Cardiac muscle cell (in vitro differentiated cells and primary cell): Measurements from ENCODE around the gene NPPB. TPM values are rescaled to one million over a fixed set of nuclear protein-coding genes. Genes with fewer than 3 reads are reported as not detected.
A peak's percentile ranks its signal among the peaks of the same experiment; 100 is the strongest.

Experiments
- DNase-seq, 2 donors: peaks; one replicate each; pipeline versions ENCODE4 v3.0.0 to v3.0.0-alpha.2; 2010 to 2017; ENCODE audit warnings: low read depth in 1 of 2, low spot score in 1 of 2
- H3K27ac ChIP-seq: fragments of 200-600 bp; sonication (generic); 2 replicates; pipeline ENCODE4 v1.5.1; 2016
- H3K27me3 ChIP-seq: fragments of 200-600 bp; sonication (generic); 2 replicates; pipeline ENCODE4 v1.6.0; 2016; ENCODE audit warnings: control low read depth
- H3K36me3 ChIP-seq: fragments of 200-600 bp; sonication (generic); 2 replicates; pipeline ENCODE4 v1.5.1; 2016; ENCODE audit warnings: control low read depth
- H3K4me1 ChIP-seq: fragments of 200-600 bp; sonication (generic); 2 replicates; pipeline ENCODE4 v1.8.1; 2017; ENCODE audit warnings: low read depth, mild to moderate bottlenecking, mixed run types
- H3K4me3 ChIP-seq: fragments of 200-600 bp; sonication (generic); 2 replicates; pipeline ENCODE4 v1.5.1; 2016; ENCODE audit warnings: mild to moderate bottlenecking
- H3K9me3 ChIP-seq: fragments of 200-600 bp; sonication (generic); 2 replicates; pipeline ENCODE4 v1.5.1; 2017; ENCODE audit warnings: low read depth, mild to moderate bottlenecking, control low read depth
- CTCF ChIP-seq: IDR thresholded peaks from 2 replicates; pipeline ENCODE4 v1.5.1; 2012; ENCODE audit warnings: low read depth, mild to moderate bottlenecking, low read length
- polyA plus RNA-seq: library from polyadenylated mRNA; unstranded; fragments of >200 nt; fragmentation: Nextera tagmentation; extraction: Ambion mirVana; gene quantifications from 2 replicates; pipeline ENCODE4 v1.2.1, GENCODE V29; 2016
- total RNA-seq: library from RNA; depleted of rRNA; stranded (reverse); fragments of >200 nt; gene quantifications from 2 replicates; pipeline ENCODE4 v1.2.3, GENCODE V29; 2016

Gene NPPB
- total and polyA plus RNA-seq, 2 experiments from 2014 or later: 18.9 to 188 TPM

- H3K36me3 ChIP-seq: no peaks in the 10 kb centered on the region
- H3K27me3 ChIP-seq: no peaks in the 10 kb centered on the region
- no peak for DNase-seq
- no peaks in the 10 kb centered on the region for H3K9me3 ChIP-seq
- no peak for TF ChIP-seq CTCF
- H3K4me1 ChIP-seq: peaks cover 49% of the 10 kb centered on the region
- no peak overlapping the region for H3K4me3 ChIP-seq
- H3K27ac ChIP-seq: peak overlapping the region; percentile 88
These were observed 20.8 kb upstream of the NPPB start for GRCh38 chr1:11879311-11880180.

GRCh38 chr1:11878891-11879190, 20.1 kb upstream of the NPPB start:
- Histone ChIP-seq H3K4me1 (peaks cover 54% of the 10 kb centered on the region), H3K27me3 (no peaks in the 10 kb centered on the region), H3K27ac (no peak overlapping the region), H3K4me3 (no peak overlapping the region), H3K36me3 (no peaks in the 10 kb centered on the region), H3K9me3 (no peaks in the 10 kb centered on the region)
- no peak for TF ChIP-seq CTCF
- no peak for DNase-seq

- Histone ChIP-seq H3K4me3 (no peak overlapping the region), H3K27ac (no peak overlapping the region), H3K27me3 (no peaks in the 10 kb centered on the region), H3K36me3 (no peaks in the 10 kb centered on the region), H3K9me3 (no peaks in the 10 kb centered on the region), H3K4me1 (peaks cover 48% of the 10 kb centered on the region)
- DNase-seq: no peak
- no peak for TF ChIP-seq CTCF
These were observed 19.5 kb upstream of the NPPB start for GRCh38 chr1:11878081-11878890.

- no peak for DNase-seq
These were observed 18.3 kb upstream of the NPPB start for GRCh38 chr1:11877074-11877473.

GRCh38 chr1:11875094-11875493, 16.3 kb upstream of the NPPB start:
- Histone ChIP-seq H3K4me1 (peaks cover 22% of the 10 kb centered on the region), H3K9me3 (no peaks in the 10 kb centered on the region), H3K4me3 (no peak overlapping the region), H3K27me3 (no peaks in the 10 kb centered on the region), H3K36me3 (no peaks in the 10 kb centered on the region), H3K27ac (no peak overlapping the region)
- no peak for TF ChIP-seq CTCF
- DNase-seq: no peak

More at GRCh38 chr1:11877074-11877473, 18.3 kb upstream of the NPPB start:
- no peaks in the 10 kb centered on the region for H3K36me3 ChIP-seq
- no peak overlapping the region for H3K27ac ChIP-seq
- TF ChIP-seq CTCF: no peak
- H3K9me3 ChIP-seq: no peaks in the 10 kb centered on the region
- H3K4me3 ChIP-seq: no peak overlapping the region
- no peaks in the 10 kb centered on the region for H3K27me3 ChIP-seq
- H3K4me1 ChIP-seq: peaks cover 42% of the 10 kb centered on the region
